Progenitor cell of endocrine pancreas (in vitro differentiated cells): Measurements from ENCODE around the gene BARX1. TPM values are rescaled to one million over a fixed set of nuclear protein-coding genes. Genes with fewer than 3 reads are reported as not detected.
"Not testable (repeated sequence)": the region's sequence is repeated elsewhere in the genome, so short reads cannot be mapped to it uniquely, and the experiment has no call there.

Source experiments
- DNase-seq: peaks from one replicate; pipeline ENCODE4 v3.0.0; 2021; ENCODE audit warnings: low spot score; ENCODE audit not compliant: unreplicated experiment
- H3K27ac Mint-ChIP-seq: 2 replicates; pipeline ENCODE4 v1.8.0; 2021; ENCODE audit warnings: mild to moderate bottlenecking, moderate library complexity, mixed read lengths
- H3K27me3 Mint-ChIP-seq: 2 replicates; pipeline ENCODE4 v1.8.0; 2021; ENCODE audit warnings: mixed read lengths
- H3K36me3 Mint-ChIP-seq: 2 replicates; pipeline ENCODE4 v1.8.0; 2022; ENCODE audit warnings: mixed read lengths; ENCODE audit not compliant: insufficient read depth
- H3K4me1 Mint-ChIP-seq: 2 replicates; pipeline ENCODE4 v1.8.0; 2021; ENCODE audit warnings: low read depth, mixed read lengths
- H3K4me3 Mint-ChIP-seq: 2 replicates; pipeline ENCODE4 v1.8.0; 2021; ENCODE audit warnings: low read depth, mild to moderate bottlenecking, moderate library complexity, mixed read lengths
- H3K9me3 Mint-ChIP-seq: 2 replicates; pipeline ENCODE4 v1.8.0; 2021; ENCODE audit warnings: low read depth, mixed read lengths
- CTCF ChIP-seq: fragments of 200-600 bp; sonication (generic); IDR thresholded peaks from one replicate; pipeline ENCODE4 v1.5.0; 2021; ENCODE audit warnings: antibody characterized with exemption, mild to moderate bottlenecking; ENCODE audit not compliant: unreplicated experiment
- total RNA-seq: library from RNA; stranded (reverse); gene quantifications from 2 replicates; pipeline ENCODE4 v1.2.1, GENCODE V29; 2021

The BARX1 gene
- total RNA-seq, 1 donor from 2014 or later: 0.74 TPM

GRCh38 chr9:93941493-93941892 is 13.7 kb downstream of the BARX1 start:
- DNase-seq: no peak
- TF ChIP-seq CTCF: no peak

GRCh38 chr9:93940951-93941350 is 14.2 kb downstream of the BARX1 start:
- no peak overlapping the region for H3K27ac Mint-ChIP-seq
- TF ChIP-seq CTCF: no peak
- H3K4me1 Mint-ChIP-seq: peaks cover 4% of the 10 kb centered on the region
- H3K36me3 Mint-ChIP-seq: no peaks in the 10 kb centered on the region
- no peak for DNase-seq
- H3K27me3 Mint-ChIP-seq: peaks cover 85% of the 10 kb centered on the region
- no peaks in the 10 kb centered on the region for H3K9me3 Mint-ChIP-seq
- no peak overlapping the region for H3K4me3 Mint-ChIP-seq

More at GRCh38 chr9:93941493-93941892, 13.7 kb downstream of the BARX1 start:
- Mint-ChIP-seq H3K9me3 (no peaks in the 10 kb centered on the region), H3K4me3 (no peak overlapping the region), H3K36me3 (no peaks in the 10 kb centered on the region), H3K27me3 (peaks cover 86% of the 10 kb centered on the region), H3K4me1 (peaks cover 8% of the 10 kb centered on the region), H3K27ac (no peak overlapping the region)

GRCh38 chr9:93939589-93939988 is 15.6 kb downstream of the BARX1 start:
- DNase-seq, H3K4me1 Mint-ChIP-seq, H3K9me3 Mint-ChIP-seq, H3K36me3 Mint-ChIP-seq, H3K27ac Mint-ChIP-seq, H3K4me3 Mint-ChIP-seq: not testable (repeated sequence)
- peaks cover 79% of the 10 kb centered on the region for H3K27me3 Mint-ChIP-seq

- Mint-ChIP-seq H3K27ac (no peak overlapping the region), H3K4me3 (no peak overlapping the region), H3K27me3 (peaks cover 75% of the 10 kb centered on the region), H3K4me1 (no peaks in the 10 kb centered on the region), H3K9me3 (no peaks in the 10 kb centered on the region), H3K36me3 (no peaks in the 10 kb centered on the region)
- no peak for TF ChIP-seq CTCF
- no peak for DNase-seq
Measured at GRCh38 chr9:93937193-93937592, 18.0 kb downstream of the BARX1 start.

GRCh38 chr9:93931905-93932304 is 23.2 kb downstream of the BARX1 start:
- Mint-ChIP-seq H3K27me3 (peaks cover 71% of the 10 kb centered on the region), H3K4me1 (no peaks in the 10 kb centered on the region), H3K27ac (no peak overlapping the region), H3K4me3 (no peak overlapping the region), H3K36me3 (no peaks in the 10 kb centered on the region), H3K9me3 (no peaks in the 10 kb centered on the region)
- no peak for DNase-seq
- no peak for TF ChIP-seq CTCF

- Mint-ChIP-seq H3K27ac (no peak overlapping the region), H3K4me1 (no peaks in the 10 kb centered on the region), H3K36me3 (no peaks in the 10 kb centered on the region), H3K9me3 (no peaks in the 10 kb centered on the region), H3K27me3 (peaks cover 65% of the 10 kb centered on the region), H3K4me3 (no peak overlapping the region)
- no peak for TF ChIP-seq CTCF
- DNase-seq: no peak
Measured at GRCh38 chr9:93930070-93930469, 25.1 kb downstream of the BARX1 start.
